GM12865 (cell line): ENCODE results near the gene HPDL.

Experiments used
- DNase-seq: peaks from one replicate; pipeline ENCODE4 v3.0.0; 2010; ENCODE audit warnings: low read depth
- H3K4me3 ChIP-seq: 2 replicates; pipeline ENCODE4 v1.5.1; 2011; ENCODE audit warnings: mild to moderate bottlenecking, low read depth, low read length, control low read depth
- CTCF ChIP-seq: IDR thresholded peaks from 2 replicates; pipeline ENCODE4 v1.5.1; 2011; ENCODE audit warnings: low read length, control low read depth, low read depth, inconsistent platforms; ENCODE audit not compliant: insufficient read depth; ENCODE audit errors: missing control alignments

Gene HPDL

GRCh38 chr1:45306319-45306718, 20.4 kb upstream of the HPDL start:
- TF ChIP-seq CTCF, result no peak
- peak; percentile 87 for DNase-seq
- peak overlapping the region; percentile 31 for H3K4me3 ChIP-seq

- H3K4me3 ChIP-seq, result peak overlapping the region; percentile 31; the same call in 1 of the 2 replicates
- DNase-seq, result no peak
- TF ChIP-seq CTCF, result no peak
Observed at GRCh38 chr1:45306905-45307304, 19.8 kb upstream of the HPDL start.

- no peak overlapping the region for H3K4me3 ChIP-seq
- TF ChIP-seq CTCF, result no peak
- no peak for DNase-seq
Observed at GRCh38 chr1:45314266-45314665, 12.4 kb upstream of the HPDL start.

- no peak overlapping the region for H3K4me3 ChIP-seq
- no peak for TF ChIP-seq CTCF
- no peak for DNase-seq
Observed at GRCh38 chr1:45317166-45317565, 9.5 kb upstream of the HPDL start.

- TF ChIP-seq CTCF, result no peak
- no peak overlapping the region for H3K4me3 ChIP-seq
- no peak for DNase-seq
Observed at GRCh38 chr1:45319761-45320160, 6.9 kb upstream of the HPDL start.

GRCh38 chr1:45321444-45321843, 5.3 kb upstream of the HPDL start:
- H3K4me3 ChIP-seq, result peak overlapping the region; percentile 25; the same call in 1 of the 2 replicates
- no peak for TF ChIP-seq CTCF
- no peak for DNase-seq

GRCh38 chr1:45322486-45323040, 4.1 kb upstream of the HPDL start:
- no peak overlapping the region for H3K4me3 ChIP-seq
- no peak for TF ChIP-seq CTCF
- DNase-seq, result peak; percentile 77
